OCI-LY3 (cell line): Measurements from ENCODE around the gene RUSC1.

Experiments used
- H2AFZ ChIP-seq: fragments of 200-600, 300-600 bp; shearing (Covaris generic); 2 replicates; pipeline ENCODE4 v1.6.0; 2014; ENCODE audit warnings: antibody characterized with exemption, low read depth, low read length
- H3K27ac ChIP-seq: fragments of 200-600, 300-600 bp; sonication (generic); 2 replicates; pipeline ENCODE4 v1.5.1; 2014; ENCODE audit warnings: mild to moderate bottlenecking, low read length, moderate library complexity, mixed read lengths
- H3K27me3 ChIP-seq: fragments of 200-600, 300-600 bp; sonication (generic); 2 replicates; pipeline ENCODE4 v1.6.1; 2014; ENCODE audit warnings: low read depth, low read length, mixed read lengths
- H3K36me3 ChIP-seq: fragments of 200-600, 300-600 bp; sonication (generic); replicated peaks from 2 replicates; pipeline ENCODE3; 2014; ENCODE audit warnings: low read depth, low read length, mixed read lengths
- H3K4me1 ChIP-seq: fragments of 300-600, 200-600 bp; sonication (generic); 2 replicates; pipeline ENCODE4 v1.6.1; 2014; ENCODE audit warnings: low read length, mixed read lengths
- H3K4me2 ChIP-seq: fragments of 200-600, 300-600 bp; sonication (generic); 2 replicates; pipeline ENCODE4 v1.6.1; 2014; ENCODE audit warnings: low read length, mixed read lengths
- H3K4me3 ChIP-seq: fragments of 300-600, 200-600 bp; sonication (generic); 2 replicates; pipeline ENCODE4 v1.5.1; 2014; ENCODE audit warnings: antibody characterized with exemption, mild to moderate bottlenecking, low read length, moderate library complexity
- H3K79me2 ChIP-seq: fragments of 300-600, 200-600 bp; shearing (Covaris generic); 2 replicates; pipeline ENCODE4 v1.6.1; 2014; ENCODE audit warnings: mild to moderate bottlenecking, low read length, mixed read lengths
- H3K9ac ChIP-seq: fragments of 300-600, 200-600 bp; shearing (Covaris generic); 2 replicates; pipeline ENCODE4 v1.6.0; 2014; ENCODE audit warnings: mild to moderate bottlenecking, low read length, moderate library complexity
- H3K9me3 ChIP-seq: fragments of 200-600, 300-600 bp; shearing (Covaris generic); 2 replicates; pipeline ENCODE4 v1.6.1; 2014; ENCODE audit warnings: low read length, mixed read lengths; ENCODE audit not compliant: insufficient read depth
- H4K20me1 ChIP-seq: fragments of 200-600, 300-600 bp; sonication (generic); 2 replicates; pipeline ENCODE4 v1.6.1; 2016; ENCODE audit warnings: low read length, mixed read lengths; ENCODE audit not compliant: insufficient read depth
- CTCF ChIP-seq: fragments of 200-600, 300-600 bp; sonication (generic); IDR thresholded peaks from 2 replicates; pipeline ENCODE4 v1.5.1; 2014; ENCODE audit warnings: antibody characterized with exemption, low read length, low read depth
- EZH2phosphoT487 ChIP-seq: fragments of 200-600 bp; shearing (Covaris generic); IDR thresholded peaks from 2 replicates; pipeline ENCODE4 v1.6.1; 2018; ENCODE audit warnings: antibody characterized with exemption, mixed run types, low read depth

RUSC1 gene

GRCh38 chr1:155324717-155325602 lies 4.3 kb downstream of the RUSC1 start:
- Histone ChIP-seq H3K27me3 (no peaks in the 10 kb centered on the region), H3K27ac (0 out of 2 replicates have a peak overlapping the region, but pooled peaks have one; percentile 5), H3K4me3 (peak overlapping the region; percentile 93), H3K4me2 (peak overlapping the region; percentile 96), H3K9ac (peak overlapping the region; percentile 99), H3K36me3 (peaks cover 16% of the 10 kb centered on the region), H3K9me3 (no peaks in the 10 kb centered on the region), H3K4me1 (peaks cover 11% of the 10 kb centered on the region), H2AFZ (peak overlapping the region; percentile 57; the same call in 1 of the 2 replicates), H3K79me2 (no peaks in the 10 kb centered on the region), H4K20me1 (peaks cover 9% of the 10 kb centered on the region; the same call in 1 of the 2 replicates)
- TF ChIP-seq CTCF (peak; percentile 40), EZH2phosphoT487 (no peak)

GRCh38 chr1:155325603-155325893 lies 4.9 kb downstream of the RUSC1 start:
- Histone ChIP-seq H3K9ac (no peak overlapping the region), H2AFZ (no peak overlapping the region), H3K27me3 (no peaks in the 10 kb centered on the region), H3K79me2 (no peaks in the 10 kb centered on the region), H3K27ac (no peak overlapping the region), H3K36me3 (peaks cover 16% of the 10 kb centered on the region), H3K4me1 (peaks cover 17% of the 10 kb centered on the region), H3K4me2 (peak overlapping the region; percentile 96; the same call in 1 of the 2 replicates), H3K4me3 (no peak overlapping the region), H4K20me1 (peaks cover 4% of the 10 kb centered on the region; the same call in 1 of the 2 replicates), H3K9me3 (no peaks in the 10 kb centered on the region)
- TF ChIP-seq EZH2phosphoT487 (no peak), CTCF (no peak)

- H3K4me1 ChIP-seq, result peaks cover 22% of the 10 kb centered on the region
- no peak for TF ChIP-seq EZH2phosphoT487
- no peak for TF ChIP-seq CTCF
- no peak overlapping the region for H2AFZ ChIP-seq
- H4K20me1 ChIP-seq, result 0 out of 2 replicates have a peak, but pooled peaks cover 4% of the 10 kb centered on the region
- H3K9me3 ChIP-seq, result no peaks in the 10 kb centered on the region
- H3K9ac ChIP-seq, result no peak overlapping the region
- H3K79me2 ChIP-seq, result no peaks in the 10 kb centered on the region
- H3K4me2 ChIP-seq, result no peak overlapping the region
- H3K27me3 ChIP-seq, result no peaks in the 10 kb centered on the region
- H3K27ac ChIP-seq, result no peak overlapping the region
- H3K4me3 ChIP-seq, result no peak overlapping the region
- peaks cover 17% of the 10 kb centered on the region for H3K36me3 ChIP-seq
These were observed 5.4 kb downstream of the RUSC1 start for GRCh38 chr1:155326020-155326526.

GRCh38 chr1:155326631-155327037 lies 5.9 kb downstream of the RUSC1 start:
- Histone ChIP-seq H3K9me3 (no peaks in the 10 kb centered on the region), H3K4me1 (peaks cover 28% of the 10 kb centered on the region), H3K79me2 (no peaks in the 10 kb centered on the region), H3K27me3 (no peaks in the 10 kb centered on the region), H3K4me2 (no peak overlapping the region), H3K27ac (no peak overlapping the region), H2AFZ (no peak overlapping the region), H3K4me3 (no peak overlapping the region), H4K20me1 (no peaks in the 10 kb centered on the region), H3K36me3 (peaks cover 17% of the 10 kb centered on the region), H3K9ac (no peak overlapping the region)
- no peak for TF ChIP-seq EZH2phosphoT487
